GM18499 (cell line): ENCODE measurements around the gene DYNC1H1.
"Not testable (repeated sequence)": the region's sequence is repeated elsewhere in the genome, so short reads cannot be mapped to it uniquely, and the experiment has no call there.

Source experiments
- ATAC-seq: cut with Tn5 transposase; IDR thresholded peaks from one replicate; pipeline ENCODE4 v1.9.1; 2021; ENCODE audit warnings: moderate number of reproducible peaks; ENCODE audit not compliant: insufficient read depth, unreplicated experiment

The DYNC1H1 gene

DNA sequence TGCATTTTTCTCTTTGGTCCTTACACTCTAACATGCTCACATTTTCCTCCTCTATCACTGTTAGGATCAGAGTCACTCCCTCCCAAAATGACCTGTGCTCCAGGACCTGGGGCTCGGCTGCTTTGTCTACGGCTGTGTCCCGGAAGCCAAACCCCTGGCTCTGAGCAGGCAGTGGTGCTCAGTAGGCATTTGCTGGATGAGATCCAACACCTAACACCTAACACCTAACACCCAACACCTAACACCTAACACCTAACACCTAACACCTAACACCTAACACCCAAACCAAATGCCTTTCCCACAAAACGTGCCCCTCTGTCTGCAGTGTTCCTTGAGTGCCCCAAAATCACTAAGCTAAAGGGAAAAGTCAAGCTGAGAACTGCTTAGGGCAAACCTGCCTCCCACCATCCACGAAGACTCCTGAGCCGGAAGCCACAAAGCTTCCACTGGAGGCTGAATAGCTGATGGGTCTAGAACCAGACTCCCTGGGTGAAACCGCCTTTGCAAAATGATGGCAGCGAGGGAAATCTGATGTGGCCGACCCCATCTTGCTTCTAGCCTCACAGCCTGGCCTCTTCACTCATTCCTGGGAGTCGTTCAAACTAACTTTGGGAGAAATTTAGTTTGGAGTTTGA is 93.2 kb downstream of the DYNC1H1 start:
- ATAC-seq: no peak

DNA sequence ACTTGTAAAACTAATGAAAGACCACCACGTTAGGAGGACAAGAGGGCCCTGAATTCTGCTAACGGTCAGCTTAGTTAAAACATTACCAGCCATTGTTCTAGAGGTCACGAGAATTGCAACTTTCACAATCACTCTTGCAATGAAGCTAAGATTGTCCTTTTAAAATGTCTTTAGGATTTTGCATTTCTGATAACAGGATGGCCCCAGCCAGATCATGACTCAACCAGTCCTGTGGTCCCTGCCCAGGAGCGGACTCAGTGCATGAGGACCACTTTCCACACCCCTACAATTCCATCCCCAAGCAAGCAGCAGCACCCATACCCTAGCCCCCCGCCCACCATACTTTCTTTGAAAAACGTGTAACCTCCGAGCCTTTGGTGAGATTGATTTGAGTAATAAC is 93.8 kb downstream of the DYNC1H1 start:
- ATAC-seq: no peak

DNA sequence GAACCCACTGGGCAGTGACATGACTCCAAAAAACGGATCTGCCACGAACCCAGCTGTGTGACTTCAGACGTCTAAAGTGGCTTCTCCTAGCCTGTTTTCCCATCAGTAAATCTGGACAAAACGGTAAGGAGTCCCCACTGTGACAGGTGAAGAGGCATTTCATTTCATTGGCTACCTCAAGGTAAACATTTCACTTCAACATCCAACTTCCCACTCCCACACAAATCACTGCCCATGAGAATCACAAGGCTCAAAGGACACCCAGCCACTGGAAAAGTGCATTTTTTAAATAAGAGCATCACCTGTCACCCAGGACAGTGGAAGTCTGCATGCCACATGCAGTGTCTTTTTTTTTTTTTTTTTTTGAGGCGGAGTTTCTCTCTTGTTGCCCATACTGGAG is 94.6 kb downstream of the DYNC1H1 start:
- ATAC-seq: no peak

DNA sequence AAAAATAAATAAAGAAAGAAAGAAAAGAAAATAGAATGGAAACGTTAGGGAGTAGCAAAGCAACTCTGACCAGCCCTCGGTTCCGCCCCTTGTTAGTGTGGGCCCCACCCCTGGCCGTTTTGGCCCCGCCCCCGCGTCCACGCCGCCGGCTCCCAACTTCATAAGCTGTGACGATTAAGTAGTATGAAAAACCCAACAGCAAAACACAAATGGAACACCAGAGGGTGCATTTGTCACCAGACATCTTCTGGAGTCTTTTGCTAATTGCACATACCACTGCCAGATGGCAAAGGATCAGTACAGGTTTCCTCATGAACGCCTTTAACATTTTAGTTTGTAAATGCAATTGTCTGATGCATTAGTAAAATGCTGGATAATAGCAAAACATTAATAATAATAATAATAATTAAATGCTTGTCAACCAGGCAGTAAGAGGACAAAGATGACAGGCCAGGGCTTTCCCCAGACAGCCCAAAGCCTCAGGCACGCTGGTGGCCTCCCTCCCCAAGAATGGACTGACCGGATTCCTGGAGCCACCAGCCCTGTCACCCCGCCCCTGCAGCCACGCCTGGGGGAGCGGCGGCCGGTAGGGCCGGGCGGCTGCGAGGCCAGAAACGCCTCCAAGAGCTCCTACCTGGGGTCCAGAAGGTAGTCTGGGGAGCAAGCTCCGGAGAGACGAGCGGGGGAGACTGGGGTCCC is 98.9 kb downstream of the DYNC1H1 start:
- no peak for ATAC-seq

DNA sequence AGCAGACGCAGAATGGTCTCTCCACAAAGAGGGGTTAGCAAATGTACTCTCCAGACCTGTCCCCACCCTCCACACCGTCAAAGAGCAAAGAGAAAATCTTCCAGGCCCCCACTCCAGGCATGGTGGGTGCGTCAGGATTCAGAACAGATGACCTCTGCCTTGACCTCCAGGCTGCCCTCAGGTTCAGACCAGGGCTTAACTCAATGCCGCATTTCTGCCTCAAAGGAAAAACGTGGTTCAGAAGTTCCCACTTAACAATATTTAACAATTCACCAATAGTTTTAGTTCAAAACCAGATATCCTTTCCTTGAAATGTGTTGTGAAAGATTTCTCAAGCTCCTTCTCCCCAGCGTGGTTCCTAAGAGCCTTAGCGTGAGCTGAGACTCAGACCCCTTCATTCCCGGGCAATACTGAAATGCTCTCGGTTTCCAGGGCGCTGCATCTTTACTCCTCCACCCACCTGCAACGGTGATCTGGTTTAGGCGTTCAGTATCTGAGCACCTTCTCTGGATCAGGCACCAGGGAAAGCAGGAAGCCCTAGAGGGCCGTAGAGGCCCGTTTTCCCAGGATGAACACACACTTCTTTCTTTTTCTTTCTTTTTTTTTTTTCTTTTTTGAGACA is 99.5 kb downstream of the DYNC1H1 start:
- no peak for ATAC-seq

DNA sequence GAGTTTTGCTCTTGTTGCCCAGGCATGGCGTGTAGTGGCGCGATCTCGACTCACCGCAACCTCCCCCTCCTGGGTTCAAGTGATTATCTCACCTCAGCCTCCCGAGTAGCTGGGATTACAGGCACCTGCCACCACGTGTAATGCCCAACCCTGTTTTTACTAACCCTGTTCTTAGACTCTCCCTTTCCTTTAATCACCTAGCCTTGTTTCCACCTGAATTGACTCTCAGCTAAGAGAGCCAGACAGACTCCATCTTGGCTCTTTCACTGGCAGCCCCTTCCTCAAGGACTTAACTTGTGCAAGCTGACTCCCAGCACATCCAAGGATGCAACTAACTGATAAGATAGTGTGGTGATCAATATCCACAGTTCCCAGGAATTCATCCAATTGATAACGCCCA is 100.2 kb downstream of the DYNC1H1 start:
- not testable (repeated sequence) for ATAC-seq

DNA sequence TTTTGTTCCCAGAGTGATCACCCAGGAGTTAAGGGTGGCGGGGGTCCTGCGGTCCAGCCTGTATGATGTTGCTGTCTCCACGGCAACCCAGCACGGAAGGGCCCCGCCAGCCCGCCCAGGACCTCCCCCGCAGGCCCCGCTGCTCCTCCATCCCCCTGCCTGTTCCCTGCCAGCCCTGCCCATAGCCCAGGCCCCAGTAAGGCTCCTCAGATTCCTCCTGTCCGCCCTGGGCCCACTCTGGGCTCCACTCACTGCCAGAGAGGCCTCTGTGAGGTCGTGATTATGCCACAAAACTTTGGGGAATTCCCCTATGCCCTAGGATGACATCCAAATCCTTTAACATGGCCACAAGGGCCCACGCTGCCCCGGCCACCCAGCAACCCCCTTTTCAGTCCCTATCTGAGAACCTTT is 101.7 kb downstream of the DYNC1H1 start:
- no peak for ATAC-seq

DNA sequence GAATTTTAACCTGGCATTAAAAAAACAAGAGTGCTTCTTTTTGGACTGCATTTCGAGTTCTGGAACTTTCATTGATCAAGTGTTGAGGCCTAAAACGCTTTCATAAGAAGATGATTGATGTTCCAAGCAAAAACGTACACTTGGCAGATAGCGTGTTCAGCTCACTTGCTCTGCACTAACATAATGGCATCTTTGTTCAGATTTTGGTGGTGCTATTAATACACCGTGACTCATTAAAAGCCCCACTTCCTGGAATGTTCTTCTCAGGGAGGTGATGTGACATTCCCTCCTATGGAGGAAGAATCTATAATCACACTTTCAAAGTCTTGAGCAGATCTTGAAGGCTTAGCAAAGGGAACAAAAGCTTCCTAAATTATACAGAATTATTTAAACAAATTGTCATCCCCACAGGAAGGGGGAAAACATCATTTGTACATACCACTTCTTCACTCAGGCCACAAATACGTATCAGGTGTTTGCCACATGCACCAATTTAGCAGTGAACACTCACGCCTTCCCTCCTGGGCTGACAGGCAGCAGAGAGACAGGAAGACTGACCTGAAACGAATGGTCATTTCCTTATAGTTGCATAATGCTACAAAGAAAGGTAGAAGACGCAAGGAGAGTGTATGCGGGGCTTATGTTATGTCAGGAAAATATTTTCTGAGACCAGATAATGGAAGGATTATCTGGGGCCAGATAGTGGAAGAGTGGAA is 107.1 kb downstream of the DYNC1H1 start:
- ATAC-seq: no peak

DNA sequence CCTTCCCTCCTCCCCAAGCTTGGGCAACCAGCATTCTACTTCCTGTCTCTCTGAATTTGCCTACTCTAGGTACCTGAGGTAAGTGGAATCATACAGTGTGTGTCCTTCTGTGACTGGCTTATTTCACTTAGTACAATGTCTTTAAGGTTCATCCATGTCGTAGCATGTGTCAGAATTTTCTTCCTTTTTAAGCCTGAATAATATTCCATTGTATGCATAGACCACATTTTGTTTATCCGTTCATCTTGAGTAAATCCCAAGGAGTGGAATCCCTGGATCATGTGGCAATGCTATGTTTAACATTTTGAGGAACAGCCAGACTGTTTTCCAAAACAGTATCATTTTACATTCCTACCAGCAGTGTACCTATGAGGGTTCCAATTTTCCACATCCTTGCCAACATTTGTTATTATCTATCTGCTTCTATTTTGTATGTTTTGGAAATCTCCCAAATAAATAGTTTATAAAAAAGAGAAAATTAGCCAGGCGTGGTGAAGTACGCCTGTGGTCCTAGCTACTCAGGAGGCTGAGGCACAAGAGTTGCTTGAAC is 110.1 kb downstream of the DYNC1H1 start:
- ATAC-seq: no peak

DNA sequence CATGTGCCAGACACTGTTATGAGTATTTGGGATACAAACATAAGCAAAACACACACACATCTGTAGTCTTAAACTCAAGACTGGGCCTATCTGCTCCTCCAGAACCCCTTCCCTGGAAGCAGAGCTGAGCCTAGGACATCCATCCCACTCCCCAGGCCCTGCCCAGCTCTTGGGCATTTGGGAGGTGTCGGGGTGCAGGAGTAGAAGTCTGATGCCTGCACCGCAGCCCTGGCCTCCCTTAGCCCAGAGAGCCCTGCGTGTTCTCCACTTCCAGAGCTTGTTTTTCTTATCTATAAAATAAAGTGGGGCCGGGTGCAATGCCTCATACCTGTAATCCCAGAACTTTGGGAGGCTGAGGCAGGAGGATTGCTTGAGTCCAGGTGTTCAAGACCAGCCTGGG is 110.8 kb downstream of the DYNC1H1 start:
- ATAC-seq: no peak

DNA sequence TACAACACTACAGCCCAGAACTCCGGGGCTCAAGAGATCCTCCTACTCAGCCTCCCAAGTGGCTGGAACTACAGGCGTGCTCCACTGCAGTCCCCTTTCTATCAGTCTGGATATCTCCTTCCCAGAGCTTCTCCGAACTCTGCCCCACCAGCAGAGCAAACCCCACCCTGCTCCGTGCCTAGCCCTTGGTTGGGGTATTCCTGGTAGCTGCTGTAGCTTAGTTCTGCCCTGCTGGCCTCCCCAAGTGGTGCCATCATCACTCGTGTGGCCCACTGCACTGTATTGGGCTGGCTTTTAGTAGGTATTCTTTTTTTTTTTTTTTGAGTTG is 113.0 kb downstream of the DYNC1H1 start:
- ATAC-seq: no peak

DNA sequence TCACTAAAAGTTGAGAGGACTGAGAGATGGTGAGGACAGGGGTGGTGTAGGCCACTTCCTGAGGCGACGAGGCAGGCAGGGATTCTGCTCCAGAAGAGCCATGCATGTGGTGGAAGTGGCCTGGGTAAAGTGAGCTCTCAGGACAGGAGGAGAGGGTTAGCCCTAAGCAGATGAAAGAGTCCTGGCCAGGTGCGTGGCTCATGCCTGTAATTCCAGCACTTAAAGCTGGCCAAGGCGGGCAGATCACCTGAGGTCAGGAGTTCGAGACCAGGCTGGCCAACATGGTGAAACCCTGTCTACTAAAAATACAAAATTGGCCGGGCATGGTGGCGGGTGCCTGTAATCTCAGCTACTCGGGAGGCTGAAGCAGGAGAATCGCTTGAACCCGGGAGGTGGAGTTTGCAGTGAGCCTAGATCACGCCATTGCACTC is 114.0 kb downstream of the DYNC1H1 start:
- ATAC-seq: not testable (repeated sequence)

DNA sequence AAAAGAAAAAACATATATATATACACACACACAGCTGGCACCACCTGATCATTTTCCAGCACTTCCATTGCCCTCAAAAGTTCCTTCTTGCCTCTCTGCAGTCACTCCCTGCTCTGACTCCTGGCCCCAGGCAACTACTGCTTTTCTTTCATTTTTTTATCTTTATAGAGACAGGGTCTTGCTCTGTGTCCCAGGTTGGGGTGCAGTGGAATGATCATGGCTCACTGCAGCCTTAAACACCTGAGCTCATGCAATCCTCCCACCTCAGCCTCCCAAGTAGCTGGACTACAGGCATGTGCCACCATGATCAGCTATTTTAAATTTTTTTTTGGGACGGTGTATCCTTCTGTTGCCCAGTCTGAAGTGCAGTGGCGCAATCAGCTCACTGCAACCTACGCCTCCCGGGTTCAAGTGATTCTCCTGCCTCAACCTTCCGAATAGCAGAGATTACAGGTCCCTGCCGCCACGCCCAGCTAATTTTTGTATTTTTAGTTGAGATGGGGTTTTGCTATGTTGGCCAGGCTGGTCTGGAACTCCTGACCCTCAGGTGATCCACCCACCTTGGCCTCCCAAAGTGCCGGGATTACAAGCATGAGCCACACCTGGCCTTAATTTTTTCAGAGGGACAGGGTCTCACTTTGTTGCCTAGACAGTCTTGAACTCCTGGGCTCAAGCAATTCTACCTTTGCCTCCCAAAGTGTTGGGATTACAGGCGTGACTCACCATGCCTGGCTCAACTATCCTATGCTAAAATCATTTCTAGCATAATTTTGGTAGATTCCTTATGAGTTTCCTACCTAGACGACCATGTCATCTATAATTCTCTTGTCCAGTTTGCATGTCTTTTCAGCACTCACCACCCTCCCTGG is 114.7 kb downstream of the DYNC1H1 start:
- no peak for ATAC-seq

DNA sequence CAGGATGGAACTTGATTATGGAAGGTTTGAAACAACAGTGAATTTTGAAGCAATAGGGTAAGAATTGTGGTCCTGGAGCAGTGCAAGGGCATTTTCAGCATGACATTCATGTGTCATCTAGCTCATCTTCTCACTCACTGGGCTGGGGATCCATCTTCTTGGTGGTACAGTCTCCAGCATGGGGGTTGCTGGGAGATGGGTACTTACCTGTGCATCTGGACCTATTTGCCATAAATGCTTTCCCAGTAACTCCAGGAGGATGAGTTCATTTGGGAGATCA is 115.3 kb downstream of the DYNC1H1 start:
- ATAC-seq: no peak

DNA sequence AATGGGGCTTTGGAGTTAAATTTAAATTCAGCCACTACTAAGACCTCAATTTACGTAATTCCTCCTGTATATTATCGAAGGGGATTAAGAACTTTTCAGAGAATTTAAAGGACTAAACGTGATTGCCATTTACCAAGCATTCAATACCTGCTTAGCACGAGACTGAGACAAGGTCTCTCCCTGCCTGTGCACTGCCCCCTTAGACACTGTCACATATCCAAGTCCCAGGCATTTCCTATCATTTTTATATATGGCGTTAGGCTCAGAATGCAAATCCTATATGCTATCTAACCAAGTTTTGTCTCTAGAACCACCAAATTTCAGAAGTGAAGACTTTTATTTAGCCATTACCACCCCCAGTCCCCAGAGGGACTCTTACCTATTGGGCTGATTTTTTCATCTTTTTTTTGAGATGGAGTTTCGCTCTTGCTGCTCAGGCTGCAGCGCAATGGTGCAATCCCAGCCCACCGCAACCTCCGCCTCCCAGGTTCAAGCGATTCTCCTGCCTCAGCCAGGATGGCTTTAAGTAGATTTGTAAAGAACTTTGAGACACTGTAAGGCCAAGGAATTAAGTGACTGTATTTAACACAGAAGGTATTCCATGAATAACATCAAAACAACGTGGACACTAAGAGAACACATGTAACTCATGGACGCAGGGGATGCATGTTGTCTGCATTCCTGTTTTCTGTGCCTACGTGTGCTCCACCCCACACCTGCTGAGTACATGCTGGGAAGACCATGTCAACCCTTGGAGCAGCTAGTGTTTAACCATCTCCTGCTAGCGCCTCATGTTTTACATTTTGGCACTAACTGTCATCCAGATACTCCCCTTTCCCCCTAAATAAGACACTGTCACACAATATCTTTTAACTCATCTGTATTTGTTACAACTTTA is 116.1 kb downstream of the DYNC1H1 start:
- no peak for ATAC-seq

DNA sequence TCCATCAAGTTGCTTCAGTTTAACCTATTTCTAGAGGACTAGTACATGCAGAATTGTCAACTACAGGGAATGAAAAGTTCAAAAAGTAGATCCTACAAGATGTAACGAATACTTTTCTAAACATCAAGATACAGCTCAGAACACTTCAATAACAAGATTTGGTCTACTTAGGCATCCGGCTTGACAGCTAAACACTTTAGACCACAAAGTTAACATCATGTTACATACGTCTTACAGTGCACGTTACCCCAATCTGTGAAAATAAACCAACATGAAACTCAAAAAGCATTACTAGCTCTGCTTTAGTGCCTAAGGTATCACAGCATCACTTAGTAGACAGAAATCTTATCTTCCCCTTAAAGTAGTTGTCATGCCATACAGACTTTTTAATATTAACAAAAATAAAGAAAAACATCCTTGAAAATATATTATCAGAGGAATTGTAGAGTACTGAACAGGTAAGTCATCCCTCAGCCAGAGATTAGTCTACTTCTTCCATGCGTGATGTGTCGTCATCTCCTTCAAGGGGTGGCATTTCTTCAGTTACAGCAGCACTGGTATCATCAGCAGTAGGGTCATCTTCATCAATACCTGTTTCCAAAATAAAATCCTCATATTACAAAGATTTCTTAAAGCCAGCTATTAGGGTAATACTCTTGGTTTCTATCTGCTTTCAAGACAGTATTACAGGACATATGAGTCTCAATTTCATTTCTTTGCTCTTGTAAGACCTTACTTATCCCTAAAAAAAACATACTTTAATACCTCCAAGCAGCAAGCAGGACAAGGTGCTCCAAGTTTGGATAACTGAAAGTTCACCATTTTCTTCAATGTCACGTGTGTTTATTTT is 117.1 kb downstream of the DYNC1H1 start:
- ATAC-seq: no peak

DNA sequence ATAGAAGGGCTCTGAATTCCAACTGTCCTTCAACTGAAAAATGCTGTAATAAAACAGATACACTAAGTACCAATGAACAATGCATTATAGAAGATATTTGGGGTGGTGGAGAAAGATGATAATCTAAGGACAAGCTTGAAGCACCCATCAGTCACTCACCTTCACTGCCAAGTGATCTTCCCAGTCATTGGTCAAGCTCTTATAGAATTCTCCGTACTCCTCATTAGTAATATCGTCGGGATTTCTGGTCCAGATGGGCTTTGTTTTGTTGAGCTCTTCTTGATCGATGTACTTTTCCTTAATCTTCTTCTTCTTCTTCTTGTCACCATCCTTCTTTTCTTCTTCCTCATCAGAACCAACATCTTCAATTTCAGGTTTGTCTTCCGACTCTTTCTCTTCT is 120.1 kb downstream of the DYNC1H1 start:
- not testable (repeated sequence) for ATAC-seq

DNA sequence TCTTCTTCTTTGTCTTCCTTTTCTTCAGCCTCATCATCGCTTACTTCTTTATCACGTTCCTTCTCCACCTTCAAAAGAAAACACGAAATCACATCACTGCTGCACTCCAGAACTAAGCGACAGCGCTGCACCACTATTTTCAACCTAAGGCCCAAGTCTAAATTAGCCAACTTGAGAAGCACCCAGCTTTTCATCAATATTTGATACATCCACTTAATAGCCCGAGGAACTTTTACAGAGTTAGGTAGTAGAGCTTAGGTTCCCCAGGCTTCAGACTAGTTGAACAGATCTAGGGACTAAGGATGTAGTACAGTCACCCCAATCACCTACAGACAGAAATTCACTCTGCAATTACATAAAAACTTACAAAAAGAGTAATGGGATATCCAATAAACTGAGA is 120.6 kb downstream of the DYNC1H1 start:
- no peak for ATAC-seq
